Fibroblast of mammary gland (primary cell): ENCODE measurements around the gene RNF149.

Experiments
- DNase-seq: peaks from one replicate; pipeline ENCODE4 v3.0.0-alpha.2; 2010; ENCODE audit warnings: low read depth
- H3K4me3 ChIP-seq: 2 replicates; pipeline ENCODE4 v1.5.1; 2011; ENCODE audit warnings: low read depth, mild to moderate bottlenecking, low read length, moderate library complexity; ENCODE audit not compliant: control insufficient read depth
- TF ChIP-seq, protein P1 (sequence below): conservative IDR thresholded peaks from 2 replicates; pipeline ENCODE4 v1.5.1; 2011; ENCODE audit warnings: low read depth, low read length, inconsistent platforms; ENCODE audit not compliant: control insufficient read depth, insufficient read depth

The RNF149 gene

DNA sequence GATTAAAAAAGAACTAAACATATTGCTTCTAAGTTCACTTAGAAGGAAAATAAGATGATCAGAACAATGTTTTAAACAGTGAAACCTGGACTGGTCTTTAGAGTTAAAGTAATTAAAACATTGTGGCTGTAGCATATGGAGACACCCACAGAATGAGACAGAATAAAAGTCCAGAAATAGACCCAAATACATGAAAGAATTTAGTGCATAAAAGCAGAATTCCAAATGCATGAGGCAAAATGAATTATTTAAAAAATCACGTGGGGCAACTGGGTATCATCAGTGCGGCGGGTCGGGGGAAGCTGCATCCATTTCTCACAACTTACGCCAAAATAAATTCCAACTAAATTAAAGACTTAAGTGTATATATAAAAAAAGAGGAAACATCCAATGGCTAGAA, 12.1 kb downstream of the RNF149 start:
- TF ChIP-seq, protein P1, sequence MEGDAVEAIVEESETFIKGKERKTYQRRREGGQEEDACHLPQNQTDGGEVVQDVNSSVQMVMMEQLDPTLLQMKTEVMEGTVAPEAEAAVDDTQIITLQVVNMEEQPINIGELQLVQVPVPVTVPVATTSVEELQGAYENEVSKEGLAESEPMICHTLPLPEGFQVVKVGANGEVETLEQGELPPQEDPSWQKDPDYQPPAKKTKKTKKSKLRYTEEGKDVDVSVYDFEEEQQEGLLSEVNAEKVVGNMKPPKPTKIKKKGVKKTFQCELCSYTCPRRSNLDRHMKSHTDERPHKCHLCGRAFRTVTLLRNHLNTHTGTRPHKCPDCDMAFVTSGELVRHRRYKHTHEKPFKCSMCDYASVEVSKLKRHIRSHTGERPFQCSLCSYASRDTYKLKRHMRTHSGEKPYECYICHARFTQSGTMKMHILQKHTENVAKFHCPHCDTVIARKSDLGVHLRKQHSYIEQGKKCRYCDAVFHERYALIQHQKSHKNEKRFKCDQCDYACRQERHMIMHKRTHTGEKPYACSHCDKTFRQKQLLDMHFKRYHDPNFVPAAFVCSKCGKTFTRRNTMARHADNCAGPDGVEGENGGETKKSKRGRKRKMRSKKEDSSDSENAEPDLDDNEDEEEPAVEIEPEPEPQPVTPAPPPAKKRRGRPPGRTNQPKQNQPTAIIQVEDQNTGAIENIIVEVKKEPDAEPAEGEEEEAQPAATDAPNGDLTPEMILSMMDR = no peak
- peak; percentile 27 for DNase-seq
- no peak overlapping the region for H3K4me3 ChIP-seq

DNA sequence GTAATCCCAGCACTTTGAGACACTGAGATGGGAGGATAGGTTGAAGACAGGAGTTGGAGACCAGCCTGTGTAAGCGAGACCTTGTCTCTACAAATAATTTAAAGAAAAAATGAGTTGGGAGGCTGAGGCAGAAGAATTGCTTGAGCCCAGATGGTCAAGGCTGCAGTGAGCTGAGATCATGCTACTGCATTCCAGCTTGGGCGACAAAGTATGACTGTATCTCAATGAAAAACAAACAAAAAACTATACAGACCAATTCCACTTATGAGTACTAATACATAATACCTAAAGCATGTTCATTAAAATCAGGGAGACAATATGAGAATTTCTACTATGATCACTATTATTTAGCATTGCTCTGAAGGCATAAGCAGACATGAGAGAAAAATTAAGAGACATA, 12.6 kb downstream of the RNF149 start:
- DNase-seq = peak; percentile 67
- TF ChIP-seq, protein P1 = no peak

DNA sequence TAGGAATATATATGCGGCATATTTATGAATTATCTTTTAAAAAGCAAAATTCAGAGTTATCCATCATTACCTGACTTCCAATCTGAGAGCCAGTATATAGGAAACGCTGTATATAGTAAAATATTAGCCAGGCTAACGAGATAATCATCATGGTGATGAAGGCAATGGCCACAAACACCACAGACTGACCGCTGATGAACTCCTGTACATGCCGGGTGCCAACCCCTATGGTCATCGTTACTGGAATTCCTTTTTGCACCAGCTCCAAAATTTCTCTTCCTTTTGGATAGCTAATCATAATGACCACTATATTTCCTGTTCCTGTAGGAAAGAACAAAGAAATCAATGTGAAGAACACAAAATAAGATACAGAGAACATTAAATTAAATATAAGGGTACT, 13.6 kb downstream of the RNF149 start:
- TF ChIP-seq, protein P1 = no peak
- H3K4me3 ChIP-seq = no peak overlapping the region
- no peak for DNase-seq

More for the DNA sequence above, 12.6 kb downstream of the RNF149 start:
- no peak overlapping the region for H3K4me3 ChIP-seq

DNA sequence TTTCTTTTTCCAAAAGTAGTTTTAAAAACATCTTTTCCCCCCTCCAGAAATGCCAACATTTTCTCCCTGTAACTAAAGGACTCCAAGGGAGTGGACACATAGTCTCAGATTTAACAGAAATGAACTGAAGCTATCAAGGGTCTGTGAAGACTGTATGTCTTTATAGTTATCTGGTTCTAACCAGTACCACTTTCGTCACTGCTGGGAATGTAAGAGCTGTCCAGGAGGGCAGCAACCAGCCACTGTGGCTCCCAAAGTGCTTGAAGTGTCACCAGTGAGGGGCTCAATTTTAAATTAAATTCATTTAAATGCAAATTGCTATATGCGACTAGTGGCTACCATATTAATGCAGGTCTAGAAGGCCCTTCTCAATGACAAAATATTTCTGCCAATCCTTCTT, 15.0 kb downstream of the RNF149 start:
- no peak for DNase-seq
- TF ChIP-seq, protein P1 = no peak
- H3K4me3 ChIP-seq = no peak overlapping the region

DNA sequence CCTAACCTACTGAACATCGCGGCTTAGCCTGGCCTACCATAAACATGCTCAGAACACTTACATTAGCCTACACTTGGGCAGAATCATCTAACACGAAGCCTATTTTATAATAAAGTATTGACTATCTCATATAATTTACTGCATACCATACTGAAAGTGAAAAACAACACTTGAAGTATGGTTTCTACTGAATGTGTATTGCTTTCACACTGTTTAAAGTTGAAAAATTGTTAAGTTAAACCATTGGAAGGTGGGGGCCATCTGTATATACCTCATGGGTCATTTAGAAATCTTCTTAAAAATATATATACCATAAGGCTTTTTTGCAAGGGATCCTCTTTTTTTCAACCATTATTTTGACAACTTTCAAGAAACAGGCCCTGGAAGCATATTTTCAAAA, 16.5 kb downstream of the RNF149 start:
- DNase-seq = no peak
- H3K4me3 ChIP-seq = no peak overlapping the region
- TF ChIP-seq, protein P1 = no peak

DNA sequence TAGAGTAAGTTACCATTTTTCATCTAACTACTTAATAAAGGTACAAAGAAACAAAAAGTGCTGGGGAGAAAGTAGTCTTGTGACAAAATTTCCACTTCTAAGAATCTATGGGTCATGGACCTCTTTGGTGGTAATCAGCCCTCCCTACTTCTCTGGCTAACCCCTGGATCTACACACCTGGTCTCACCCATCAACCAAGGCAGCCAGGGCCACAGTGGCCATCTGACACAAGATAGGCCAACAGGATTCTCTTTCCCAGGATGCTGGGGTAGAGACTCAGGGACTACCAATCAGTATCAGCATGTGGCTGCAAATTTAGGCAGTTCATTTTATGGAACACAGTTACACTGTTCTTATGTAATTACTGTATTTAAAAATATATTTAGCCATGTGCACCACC, 17.8 kb downstream of the RNF149 start:
- H3K4me3 ChIP-seq = no peak overlapping the region
- DNase-seq = no peak
- TF ChIP-seq, protein P1 = no peak

DNA sequence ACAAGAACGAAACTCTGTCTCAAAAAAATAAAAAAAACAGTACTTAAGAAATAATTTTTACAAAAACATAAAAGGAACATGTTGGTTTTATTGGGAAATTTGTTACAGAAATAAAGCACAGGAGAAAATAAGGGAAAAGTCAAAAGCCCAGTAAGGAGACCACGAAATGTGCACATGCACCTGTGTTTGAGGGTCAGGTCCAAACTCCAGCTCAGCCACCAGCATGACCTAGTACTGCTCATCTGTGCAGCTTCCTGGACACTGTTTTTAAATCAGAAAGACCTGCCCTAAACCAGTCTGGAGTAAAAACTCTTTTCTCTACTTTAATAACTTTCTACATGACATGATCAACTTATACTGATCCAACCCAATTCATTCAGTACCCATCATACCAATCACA, 21.2 kb downstream of the RNF149 start:
- H3K4me3 ChIP-seq = no peak overlapping the region
- no peak for DNase-seq
- TF ChIP-seq, protein P1 = no peak
